ENCODE data around the gene USP22. TPM values are rescaled to one million over a fixed set of nuclear protein-coding genes. Genes with fewer than 3 reads are reported as not detected.

Gene USP22
- total RNA-seq, 1 donor from 2014 or later: 257 TPM

DNA sequence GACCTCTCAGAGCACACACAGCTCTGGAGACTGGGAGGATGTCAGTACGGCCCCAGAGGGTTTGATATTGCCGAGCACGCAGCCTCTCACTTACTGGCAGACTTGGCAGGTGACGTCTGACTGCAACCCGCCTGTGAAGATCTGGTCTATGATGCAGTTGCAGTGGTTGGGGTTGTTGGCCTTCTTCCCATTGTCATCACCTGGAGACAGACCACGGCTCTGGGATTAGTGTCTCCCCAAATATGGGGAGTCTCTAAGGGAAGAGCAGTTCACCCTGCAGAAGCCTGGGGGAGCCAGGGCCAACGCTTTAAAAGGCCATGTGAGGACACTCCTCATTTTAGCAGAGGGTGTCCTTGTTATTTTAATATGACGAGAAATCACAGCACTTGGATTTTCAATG, 30.1 kb downstream of the USP22 start:
- H3K4me1 Mint-ChIP-seq (ENCODE audit: unreplicated experiment): no peaks in the 10 kb centered on the region
- no peak for DNase-seq (ENCODE audit: extremely low spot score, unreplicated experiment)
- H3K4me3 Mint-ChIP-seq (ENCODE audit: unreplicated experiment): no peak overlapping the region
- peaks cover 71% of the 10 kb centered on the region for H3K36me3 Mint-ChIP-seq (ENCODE audit: unreplicated experiment)
- H3K27me3 Mint-ChIP-seq (ENCODE audit: unreplicated experiment): no peaks in the 10 kb centered on the region
- H3K27ac Mint-ChIP-seq (ENCODE audit: unreplicated experiment): no peak overlapping the region
- no peaks in the 10 kb centered on the region for H3K9me3 Mint-ChIP-seq (ENCODE audit: unreplicated experiment)
- TF ChIP-seq, protein P1, sequence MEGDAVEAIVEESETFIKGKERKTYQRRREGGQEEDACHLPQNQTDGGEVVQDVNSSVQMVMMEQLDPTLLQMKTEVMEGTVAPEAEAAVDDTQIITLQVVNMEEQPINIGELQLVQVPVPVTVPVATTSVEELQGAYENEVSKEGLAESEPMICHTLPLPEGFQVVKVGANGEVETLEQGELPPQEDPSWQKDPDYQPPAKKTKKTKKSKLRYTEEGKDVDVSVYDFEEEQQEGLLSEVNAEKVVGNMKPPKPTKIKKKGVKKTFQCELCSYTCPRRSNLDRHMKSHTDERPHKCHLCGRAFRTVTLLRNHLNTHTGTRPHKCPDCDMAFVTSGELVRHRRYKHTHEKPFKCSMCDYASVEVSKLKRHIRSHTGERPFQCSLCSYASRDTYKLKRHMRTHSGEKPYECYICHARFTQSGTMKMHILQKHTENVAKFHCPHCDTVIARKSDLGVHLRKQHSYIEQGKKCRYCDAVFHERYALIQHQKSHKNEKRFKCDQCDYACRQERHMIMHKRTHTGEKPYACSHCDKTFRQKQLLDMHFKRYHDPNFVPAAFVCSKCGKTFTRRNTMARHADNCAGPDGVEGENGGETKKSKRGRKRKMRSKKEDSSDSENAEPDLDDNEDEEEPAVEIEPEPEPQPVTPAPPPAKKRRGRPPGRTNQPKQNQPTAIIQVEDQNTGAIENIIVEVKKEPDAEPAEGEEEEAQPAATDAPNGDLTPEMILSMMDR (IDR thresholded peaks at IDR 0.05): no peak

DNA sequence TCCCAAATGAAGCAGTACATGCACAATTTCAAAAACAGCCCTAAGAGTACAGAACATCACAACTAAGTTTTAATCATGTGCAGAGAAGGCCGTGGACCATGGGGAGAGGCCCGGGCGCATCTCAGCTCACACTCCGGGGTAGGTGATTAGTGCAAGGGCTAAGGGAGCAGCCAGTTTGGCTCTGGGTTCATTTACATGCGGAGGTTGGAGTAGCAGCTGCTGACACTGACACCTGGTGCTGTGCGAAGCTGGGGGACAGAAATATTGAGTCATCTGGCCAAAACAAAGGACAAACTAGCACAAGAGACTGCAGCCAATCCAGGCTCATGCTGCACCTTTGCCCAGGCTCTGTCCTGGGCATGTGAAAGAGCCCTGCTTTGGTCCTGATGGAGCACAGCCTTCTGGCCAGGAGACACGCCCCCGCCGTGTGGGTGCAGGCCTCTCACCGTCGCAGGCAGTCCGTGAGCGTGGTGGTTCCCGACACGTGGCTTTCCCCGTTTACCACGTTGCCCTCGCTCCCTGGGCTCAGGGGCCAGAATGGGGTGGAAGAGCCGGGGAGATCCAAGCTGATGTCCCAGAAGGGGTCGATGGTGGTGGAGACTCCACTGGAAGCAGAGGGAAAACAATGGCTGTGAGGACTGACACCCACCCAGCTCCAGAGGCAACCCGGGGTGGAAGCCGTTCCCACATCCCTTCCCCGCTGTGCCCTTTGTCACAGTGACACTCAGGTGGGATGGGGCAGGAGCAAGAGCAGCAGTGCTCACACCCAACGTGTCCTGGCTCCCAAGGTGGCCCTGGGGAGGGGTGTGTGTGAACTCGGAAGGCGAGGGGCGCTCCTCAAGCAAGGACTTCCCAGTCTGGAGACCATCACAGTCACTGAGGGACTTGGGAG, 31.9 kb downstream of the USP22 start:
- Mint-ChIP-seq H3K27me3 (ENCODE audit: unreplicated experiment) (no peaks in the 10 kb centered on the region), H3K4me3 (ENCODE audit: unreplicated experiment) (no peak overlapping the region), H3K27ac (ENCODE audit: unreplicated experiment) (no peak overlapping the region), H3K4me1 (ENCODE audit: unreplicated experiment) (no peaks in the 10 kb centered on the region), H3K9me3 (ENCODE audit: unreplicated experiment) (no peaks in the 10 kb centered on the region), H3K36me3 (ENCODE audit: unreplicated experiment) (peaks cover 70% of the 10 kb centered on the region)
- DNase-seq (ENCODE audit: extremely low spot score, unreplicated experiment): no peak
- TF ChIP-seq, protein P1 (IDR thresholded peaks at IDR 0.05): no peak

DNA sequence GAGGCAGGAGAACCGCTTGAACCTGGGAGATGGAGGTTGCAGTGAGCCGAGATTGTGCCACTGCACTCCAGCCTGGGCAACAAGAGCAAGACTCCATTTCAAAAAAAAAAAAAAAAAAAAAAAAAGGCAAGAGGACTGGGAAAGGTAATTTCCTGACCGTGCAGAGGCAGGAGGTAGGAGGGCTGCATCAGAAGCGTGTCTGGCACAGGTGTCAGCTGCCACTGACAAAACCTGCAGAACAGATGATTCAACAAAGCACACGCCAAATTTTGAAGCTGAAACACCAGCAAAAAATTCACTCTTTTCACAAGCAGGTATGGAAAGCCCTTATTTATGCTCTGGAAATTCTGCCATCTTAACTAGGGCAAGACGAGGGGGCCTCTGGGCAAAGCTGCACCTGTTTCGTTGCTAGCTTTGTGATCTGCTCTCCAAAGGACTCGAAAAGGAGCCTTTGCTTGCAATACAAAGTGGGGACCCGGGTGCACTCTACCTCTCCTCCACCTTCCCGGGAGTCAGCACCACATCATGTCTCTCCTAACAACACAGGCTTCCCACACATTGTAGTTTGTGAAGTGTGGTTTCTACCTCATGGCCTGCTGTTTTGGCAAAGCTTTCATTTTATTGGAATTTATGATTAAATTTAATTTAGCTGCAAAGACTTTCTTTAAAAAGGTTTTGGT, 33.7 kb downstream of the USP22 start:
- no peak overlapping the region for H3K4me3 Mint-ChIP-seq (ENCODE audit: unreplicated experiment)
- H3K36me3 Mint-ChIP-seq (ENCODE audit: unreplicated experiment): peaks cover 72% of the 10 kb centered on the region
- no peaks in the 10 kb centered on the region for H3K27me3 Mint-ChIP-seq (ENCODE audit: unreplicated experiment)
- DNase-seq (ENCODE audit: extremely low spot score, unreplicated experiment): no peak
- TF ChIP-seq, protein P1 (IDR thresholded peaks at IDR 0.05): no peak
- no peaks in the 10 kb centered on the region for H3K9me3 Mint-ChIP-seq (ENCODE audit: unreplicated experiment)
- no peaks in the 10 kb centered on the region for H3K4me1 Mint-ChIP-seq (ENCODE audit: unreplicated experiment)
- no peak overlapping the region for H3K27ac Mint-ChIP-seq (ENCODE audit: unreplicated experiment)

DNA sequence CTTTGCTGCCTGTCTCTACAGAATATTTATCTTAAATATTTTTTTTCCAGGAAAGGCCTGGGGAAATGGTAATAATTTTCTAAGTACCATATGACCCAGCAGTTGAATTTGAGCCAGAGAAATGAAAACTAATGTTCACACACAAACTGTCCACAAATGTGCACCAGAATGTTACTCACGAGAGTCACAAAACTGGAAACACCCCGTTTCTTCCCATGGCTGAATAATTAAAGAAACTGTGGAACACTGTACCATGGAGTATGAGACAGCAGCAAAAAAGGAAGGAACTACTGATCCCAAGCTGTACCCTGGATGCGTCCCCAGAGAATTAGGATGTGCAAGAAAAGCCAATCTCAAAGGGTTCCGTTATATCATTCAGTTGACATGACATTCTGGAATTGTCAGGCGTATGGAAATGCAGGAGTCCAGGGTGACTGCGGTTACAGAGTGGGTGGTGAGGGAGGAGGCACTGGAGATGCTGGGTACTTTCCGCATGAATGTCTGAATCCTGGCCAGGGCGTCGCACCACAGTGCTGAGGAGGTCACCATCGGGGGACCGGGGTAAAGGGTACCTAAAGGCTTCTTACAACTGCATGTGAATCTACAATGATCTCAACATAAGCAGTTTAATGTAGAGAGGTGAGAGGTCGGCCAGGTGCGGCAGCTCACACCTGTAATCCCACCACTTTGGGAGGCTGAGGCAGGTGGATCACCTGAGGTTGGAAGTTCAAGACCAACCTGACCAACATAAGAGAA, 34.5 kb downstream of the USP22 start:
- Mint-ChIP-seq H3K27ac (ENCODE audit: unreplicated experiment) (no peak overlapping the region), H3K36me3 (ENCODE audit: unreplicated experiment) (peaks cover 72% of the 10 kb centered on the region)

More for the DNA sequence above, 34.5 kb downstream of the USP22 start:
- no peaks in the 10 kb centered on the region for H3K27me3 Mint-ChIP-seq (ENCODE audit: unreplicated experiment)
- H3K4me3 Mint-ChIP-seq (ENCODE audit: unreplicated experiment): no peak overlapping the region
- H3K9me3 Mint-ChIP-seq (ENCODE audit: unreplicated experiment): no peaks in the 10 kb centered on the region
- peaks cover under 1% of the 10 kb centered on the region for H3K4me1 Mint-ChIP-seq (ENCODE audit: unreplicated experiment)
- TF ChIP-seq, protein P1 (IDR thresholded peaks at IDR 0.05): no peak
- DNase-seq (ENCODE audit: extremely low spot score, unreplicated experiment): no peak

All from osteocyte (in vitro differentiated cells).